HG03558 (cell line): Measurements from ENCODE around the gene NEDD4L.

Experiments
- ATAC-seq: cut with Tn5 transposase; IDR thresholded peaks from one replicate; pipeline ENCODE4 v1.9.1; 2021; ENCODE audit warnings: moderate number of reproducible peaks; ENCODE audit not compliant: unreplicated experiment; ENCODE audit errors: extremely low read depth

Gene NEDD4L

DNA sequence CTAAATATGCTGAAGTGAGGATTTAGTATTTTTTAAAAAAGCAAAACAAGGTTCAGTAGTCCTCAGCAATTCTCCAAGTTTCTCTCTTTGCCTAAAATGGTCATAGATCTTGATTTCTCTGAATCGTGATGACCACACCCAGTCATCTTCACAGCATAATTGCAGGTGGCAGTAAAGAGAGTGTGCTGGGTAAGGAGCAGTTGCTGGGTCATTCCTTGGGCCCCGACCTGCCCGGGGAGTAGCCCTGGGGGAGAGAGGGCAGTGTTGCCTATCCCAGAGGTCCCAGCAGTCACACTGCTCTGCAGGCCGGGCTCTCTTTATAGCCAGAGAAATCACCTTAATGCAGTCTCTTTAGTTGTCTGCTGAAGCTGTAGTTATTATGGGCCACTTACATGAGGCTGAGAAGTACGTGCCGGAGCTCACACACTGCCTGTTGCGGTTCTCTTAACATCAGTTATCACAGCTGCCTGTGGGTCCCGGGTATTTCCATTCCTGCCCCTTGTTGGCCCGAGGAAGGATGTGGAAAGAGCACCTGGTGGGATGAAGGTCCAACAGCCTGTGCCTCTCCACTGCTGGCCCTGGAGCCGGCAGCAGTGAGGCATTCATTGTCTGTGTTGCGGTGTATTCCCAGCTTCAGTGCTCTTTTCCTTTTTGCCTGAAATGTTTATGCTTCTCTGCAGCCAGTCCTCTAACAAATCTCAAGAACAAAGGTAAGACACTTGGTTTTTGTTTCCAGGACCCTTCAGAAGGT is 354.8 kb downstream of the NEDD4L start:
- no peak for ATAC-seq

DNA sequence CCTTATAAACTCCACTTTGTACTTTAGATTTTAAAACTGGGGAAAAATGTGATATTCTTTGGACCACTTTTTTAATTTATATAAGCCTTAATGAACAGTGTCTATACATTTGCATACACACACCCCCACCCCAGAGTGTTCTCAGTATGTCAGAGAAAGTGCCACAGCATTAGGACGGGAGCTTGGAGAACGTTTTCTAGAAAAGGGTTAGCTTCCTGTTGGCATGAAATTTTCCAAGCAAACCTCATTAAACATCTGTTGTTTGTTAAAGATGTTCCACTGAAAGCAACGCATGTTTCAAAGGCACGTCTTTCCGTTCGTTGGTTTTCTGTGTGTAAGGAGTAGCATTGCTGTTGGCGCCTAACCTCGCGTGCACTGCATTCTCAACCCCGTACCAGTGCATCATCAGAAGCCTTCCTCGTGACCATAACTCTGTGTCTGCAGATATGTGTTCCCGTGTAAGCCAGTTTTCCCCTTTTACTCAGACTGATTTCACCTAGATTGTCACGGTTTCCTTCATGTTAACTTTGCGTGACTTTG is 356.4 kb downstream of the NEDD4L start:
- ATAC-seq: no peak

DNA sequence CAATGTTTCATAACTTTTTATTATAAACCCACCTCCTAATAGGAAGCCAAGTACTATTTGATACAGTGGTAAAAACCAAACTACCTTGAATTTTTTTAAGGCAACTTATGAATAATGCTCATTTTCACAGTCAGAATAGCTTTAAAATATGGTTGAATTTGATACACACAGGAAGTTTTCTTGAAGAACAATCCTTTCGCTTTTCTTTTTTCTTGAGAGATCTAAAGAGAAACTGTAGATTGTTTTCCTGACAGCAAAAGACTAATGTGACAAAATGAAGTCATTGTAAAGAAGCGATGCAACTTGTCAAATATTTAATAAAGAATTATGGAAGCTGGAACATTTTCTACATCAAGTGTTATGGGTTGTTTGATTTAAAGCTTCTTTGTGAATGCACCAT is 357.2 kb downstream of the NEDD4L start:
- ATAC-seq: no peak

DNA sequence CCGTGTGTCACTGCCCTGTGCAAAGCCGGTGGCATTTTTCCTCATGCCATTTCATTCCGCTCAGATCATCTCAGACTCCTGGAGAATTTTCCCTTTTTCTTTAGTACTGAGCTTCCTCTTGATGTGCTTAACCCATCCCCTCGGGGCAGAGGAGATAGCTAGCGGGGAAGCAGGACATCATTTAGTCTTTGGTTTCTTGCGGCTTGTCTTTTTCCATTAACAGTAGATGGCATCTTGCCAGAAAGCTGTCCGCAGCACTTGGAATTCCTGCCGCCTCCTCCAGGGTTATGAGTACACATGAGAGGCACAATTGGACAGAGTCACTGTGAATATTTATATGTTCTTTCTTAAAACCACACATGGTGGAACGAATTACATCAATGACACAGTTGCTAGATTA is 358.2 kb downstream of the NEDD4L start:
- no peak for ATAC-seq

DNA sequence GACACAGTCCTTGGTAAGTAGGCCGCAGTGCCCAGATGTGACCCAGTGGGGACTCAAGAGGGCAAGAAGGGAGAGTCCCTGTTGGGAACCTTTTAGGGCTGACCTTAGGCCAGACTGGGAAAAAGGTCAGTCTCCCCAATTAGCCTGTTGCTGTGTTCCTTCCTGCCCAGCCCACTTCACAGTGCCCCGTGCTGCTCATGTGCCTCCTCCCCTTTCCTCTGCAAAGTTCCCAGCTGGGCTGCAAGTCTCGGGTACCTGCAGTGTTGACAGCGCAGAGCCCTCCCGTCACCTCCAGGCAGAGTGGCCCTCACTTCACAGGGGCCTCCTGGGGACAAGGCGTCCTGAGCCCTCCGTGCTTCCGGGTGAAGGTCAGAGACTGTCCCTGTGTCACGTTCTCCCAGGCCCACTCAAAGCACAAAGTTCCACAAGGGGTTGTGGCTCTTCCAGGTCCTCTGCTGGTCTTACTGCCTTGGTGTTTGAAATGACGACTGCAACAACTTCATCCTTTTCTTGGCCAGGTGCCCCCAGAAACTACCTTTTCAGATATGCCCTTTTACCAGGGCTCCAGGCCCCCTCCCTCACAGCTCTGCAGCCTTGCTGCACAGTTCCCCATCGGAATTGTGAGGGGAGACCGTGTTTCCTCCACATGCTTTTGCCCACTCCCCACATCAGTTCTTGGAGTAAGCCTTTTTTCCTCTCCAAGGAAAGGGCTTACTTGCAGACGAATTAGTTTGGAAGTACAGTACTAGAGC is 359.1 kb downstream of the NEDD4L start:
- ATAC-seq: no peak

DNA sequence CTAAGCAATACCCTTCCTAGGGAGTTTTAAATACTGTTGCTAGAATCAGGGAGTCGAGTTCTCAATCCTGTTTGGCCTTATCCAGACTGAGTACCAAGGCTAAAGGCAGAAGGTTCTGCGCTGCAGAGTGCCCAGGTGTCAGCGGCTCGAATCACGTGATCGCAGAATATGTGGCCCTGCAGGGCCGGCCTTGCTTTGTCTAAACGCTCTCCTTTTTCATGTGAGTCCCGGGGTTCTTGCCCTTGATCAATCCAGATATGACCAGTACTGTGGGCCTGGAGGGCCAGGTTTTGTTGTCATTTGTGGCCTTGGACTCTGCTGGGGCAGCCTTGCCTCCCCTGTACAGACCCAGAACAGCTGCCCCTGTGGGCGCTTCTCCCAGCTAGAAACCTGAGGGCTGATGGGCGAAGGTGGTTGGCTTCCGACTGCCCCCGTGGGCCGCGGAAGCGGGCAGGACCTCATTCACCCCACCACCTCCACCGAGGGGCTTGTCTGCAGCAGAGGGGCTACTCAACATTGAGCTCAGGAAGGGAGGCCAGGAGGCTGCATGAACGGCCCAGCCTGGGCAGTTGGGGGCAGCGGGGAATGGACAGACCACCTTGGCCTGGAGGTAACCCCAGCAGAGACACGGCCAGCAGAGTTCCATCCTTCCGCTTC is 359.9 kb downstream of the NEDD4L start:
- no peak for ATAC-seq

DNA sequence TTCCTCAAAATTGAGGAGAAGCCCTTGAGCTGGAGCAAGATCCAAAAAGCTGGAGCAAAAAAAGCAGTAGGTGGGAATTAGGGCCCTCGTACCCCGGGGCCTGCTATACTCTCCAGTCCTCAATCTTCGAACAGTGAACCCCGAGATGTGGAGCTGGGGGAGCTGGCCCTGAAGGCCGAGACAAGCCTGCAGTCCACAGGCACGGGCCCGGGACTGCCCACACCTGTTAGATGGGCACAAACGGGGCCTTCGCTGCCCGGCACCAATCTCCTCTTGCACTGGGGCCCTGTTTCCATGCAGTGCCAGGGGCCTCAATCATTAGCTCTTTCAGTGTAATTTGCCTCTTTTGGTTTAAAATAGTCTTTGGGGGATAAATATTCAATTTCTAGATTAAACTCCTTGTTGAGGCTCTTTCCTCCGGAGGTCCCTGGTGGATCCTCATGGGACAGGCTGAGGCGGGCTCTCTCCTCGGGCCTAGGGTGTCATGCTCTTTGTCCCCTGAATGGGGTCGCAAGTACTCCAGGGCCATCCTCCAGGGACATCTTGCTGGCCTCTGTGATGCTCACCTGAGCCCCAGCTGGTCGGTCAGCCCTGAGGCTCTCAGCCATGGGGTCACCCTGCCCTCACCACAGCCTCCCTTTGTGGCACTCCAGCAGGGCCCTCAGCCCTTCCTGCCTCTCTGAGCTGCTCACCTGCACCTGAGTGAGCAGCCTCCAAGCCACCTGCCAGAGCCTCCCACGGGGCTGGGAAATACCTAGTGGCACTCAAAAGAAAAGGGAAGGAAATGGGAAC is 361.3 kb downstream of the NEDD4L start:
- no peak for ATAC-seq

DNA sequence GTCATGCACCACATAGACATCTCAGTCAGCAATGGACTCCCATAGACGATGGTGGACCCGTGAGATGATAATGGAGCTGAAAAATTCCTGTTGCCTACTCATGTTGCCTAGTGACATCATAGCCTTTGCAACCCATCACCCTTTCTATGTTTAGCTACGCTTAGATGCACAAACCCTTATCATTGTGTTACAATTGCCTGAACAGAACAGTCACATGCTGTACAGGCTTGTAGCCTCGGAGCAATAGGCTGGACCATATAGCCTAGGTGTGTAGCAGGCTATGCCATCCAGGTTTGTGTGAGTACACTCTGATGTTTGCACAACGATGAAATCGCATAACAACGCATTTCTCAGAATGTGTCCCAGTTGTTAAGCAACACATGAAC is 363.2 kb downstream of the NEDD4L start:
- ATAC-seq: no peak

DNA sequence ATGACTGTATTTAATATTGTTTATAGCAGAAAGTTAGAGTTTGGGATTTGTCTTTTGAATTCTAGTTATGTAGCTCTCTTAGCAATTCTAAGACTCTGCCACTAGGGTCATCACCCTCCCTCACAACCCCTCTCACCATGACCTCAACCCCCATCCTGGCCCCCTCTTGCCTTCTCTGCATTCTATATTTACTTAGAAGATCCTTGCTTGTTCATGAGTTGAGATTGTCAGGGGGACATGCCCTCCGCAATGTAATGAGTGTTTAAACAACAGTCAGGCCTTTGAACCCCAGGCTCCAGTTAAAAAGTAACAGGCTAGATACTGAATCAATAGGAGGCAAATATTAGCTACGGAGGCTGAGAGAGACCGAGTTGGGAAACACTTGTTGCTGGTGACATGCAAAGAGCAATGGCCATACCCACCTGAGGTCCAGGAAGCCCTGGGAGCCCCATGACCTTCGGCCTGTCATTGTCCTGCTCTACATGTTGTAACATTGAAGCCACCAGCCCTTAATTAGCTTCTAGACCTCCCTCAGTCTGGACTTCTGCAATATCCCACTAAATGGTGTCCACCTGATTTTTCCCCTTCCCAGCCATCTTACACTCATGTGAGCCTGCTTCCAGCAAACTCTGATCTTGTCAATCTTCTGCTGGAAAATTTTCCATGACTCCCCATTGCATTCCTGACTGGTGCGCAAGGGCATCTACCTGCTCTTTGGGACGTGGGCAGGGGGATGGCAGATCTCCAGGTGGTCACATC is 363.8 kb downstream of the NEDD4L start:
- no peak for ATAC-seq

DNA sequence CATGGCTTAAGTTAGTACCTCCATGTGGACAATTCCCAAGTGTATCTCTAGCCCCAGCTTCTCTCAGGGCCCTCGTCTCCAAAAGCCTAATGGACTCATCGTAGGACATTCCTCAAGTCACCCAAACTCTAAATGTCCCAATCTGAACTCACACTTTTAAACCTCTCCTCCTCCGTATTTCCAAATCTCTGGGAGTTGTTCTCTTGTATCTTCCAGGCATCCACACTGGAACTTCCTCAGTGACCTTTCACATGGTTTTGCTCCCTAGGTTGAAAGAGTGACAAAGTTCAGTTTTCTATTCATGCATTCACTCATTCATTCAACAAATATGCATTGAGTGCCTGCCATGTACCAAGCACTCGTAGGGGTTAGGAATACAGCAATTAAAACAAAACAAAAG is 364.6 kb downstream of the NEDD4L start:
- ATAC-seq: no peak

DNA sequence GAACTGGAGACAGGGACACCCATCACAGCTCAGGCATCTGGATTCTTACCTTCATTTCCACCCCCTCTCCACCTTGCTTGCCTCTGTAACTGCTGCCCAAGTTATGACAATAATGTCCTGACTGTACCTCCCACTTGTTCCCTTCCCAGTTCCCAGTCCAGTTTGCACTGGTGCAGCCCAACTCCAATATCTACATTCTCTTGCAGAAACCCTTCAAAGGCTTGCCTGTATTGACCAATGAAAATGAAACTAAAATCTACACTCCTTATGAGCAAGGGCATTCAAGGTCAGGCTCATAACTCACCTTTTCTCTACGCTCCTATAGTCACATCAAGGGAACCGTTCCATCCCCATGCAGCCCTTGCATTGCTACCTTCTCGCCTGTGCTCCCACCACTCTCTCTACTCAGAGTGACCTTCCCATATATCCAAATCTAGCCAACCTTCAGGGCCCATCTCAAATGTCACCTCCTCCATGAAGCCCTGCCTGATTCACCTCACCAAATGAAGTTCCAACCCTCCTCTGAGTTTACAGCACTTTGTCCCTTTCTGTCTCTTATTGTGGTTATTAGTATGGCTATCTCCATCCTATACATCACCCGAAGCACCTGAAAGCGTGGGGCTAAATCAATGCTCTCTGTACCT is 365.9 kb downstream of the NEDD4L start:
- ATAC-seq: no peak

DNA sequence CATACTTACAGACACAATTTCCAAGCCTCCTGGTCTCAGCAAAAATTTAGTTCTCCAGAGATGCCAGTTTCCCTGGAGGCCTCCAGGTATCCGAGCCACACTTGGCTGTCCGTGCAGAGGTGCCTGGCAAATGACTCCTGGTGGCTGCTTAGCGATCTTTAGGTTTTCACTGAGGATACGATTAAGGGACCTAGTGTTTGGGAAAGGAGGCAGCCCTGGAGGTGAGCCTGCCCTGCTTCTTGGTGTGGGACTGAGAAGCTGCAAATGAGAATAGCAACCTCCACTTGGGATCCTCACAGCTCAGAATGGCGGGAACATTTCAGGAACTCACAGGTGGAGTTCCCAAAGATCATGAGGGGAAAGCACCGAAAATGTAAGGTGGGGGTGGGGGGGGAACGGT is 367.3 kb downstream of the NEDD4L start:
- ATAC-seq: no peak

DNA sequence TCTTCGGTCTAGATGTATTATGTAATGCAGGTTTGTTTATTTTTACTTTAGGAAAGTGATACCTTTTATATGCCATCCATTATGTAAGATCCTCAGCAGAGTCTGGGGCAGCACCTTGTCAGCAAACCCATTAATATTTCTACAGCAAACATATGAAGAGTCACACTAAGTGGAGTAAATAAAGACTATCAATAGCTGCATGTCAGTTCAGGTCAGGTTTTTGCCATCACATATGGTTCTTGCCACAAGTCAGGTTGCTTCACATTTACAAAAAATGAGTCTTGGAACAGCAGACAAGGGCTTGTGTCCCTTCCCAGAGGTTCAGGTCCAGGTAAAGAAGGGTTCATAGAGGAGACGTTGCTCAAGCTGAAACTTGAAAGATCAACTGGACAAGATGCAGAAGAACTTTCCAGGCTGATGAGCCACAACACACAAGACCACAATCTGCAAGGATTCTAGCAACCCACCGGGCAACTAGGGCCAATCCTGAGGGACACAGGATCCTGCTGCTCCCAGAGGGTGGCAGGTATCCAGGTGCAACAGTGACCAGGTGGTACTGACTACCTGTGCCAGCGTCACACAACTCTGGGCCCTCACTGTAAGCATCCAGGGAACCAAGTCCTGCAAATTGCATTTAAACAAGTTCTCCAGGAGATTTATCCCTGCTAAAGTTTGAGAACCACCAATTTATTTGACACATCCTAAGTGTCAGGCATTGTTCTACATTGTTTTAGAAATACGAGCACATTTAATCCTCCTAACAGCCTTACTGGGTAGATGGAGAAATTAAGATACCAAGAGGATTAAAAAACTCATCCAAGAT is 369.0 kb downstream of the NEDD4L start:
- no peak for ATAC-seq

DNA sequence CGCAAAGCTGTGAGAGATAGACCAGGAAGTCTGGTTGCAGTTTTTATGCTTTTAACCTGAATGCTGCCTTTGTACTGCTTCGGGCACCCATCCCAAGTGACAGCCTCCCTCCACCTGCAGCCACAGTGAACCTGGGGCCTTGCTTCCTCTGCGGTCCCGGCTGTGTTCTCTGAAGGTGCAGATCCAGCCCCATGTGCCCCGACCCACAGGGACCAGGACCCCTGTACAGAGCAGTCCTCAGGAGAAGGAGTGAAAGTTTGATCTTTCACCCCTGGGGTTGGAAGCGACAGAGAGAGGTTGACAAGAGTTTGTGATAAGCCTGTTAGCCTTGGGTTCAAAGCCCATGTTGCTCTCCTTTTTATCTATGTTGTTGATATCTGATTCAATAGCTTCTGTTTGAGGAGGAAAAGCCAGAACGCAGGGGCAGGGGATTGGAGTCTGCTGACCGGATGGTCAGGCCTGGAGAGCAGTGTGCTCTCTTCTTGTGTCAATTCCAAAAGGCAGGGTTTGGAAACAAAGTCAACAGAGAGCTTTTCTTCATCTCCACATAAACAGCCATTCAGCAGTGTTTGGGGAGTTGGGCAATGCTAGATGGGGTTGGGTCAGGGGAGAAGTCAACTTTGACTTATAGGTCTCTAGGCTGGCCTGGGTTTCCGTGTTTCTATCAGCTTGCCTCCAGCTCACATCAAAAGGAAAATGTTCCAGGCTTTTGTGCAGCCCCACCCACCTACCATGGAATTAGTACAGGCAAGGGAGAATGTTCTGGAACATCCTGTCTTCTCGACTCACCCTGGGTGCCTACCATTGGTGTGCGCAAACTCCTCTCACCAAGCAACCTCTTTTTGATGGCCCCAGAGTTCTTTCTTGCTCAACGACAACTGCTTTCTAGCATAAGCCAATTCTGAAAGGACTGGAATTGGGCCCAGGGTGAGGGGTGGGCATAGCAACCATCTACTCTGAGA is 369.9 kb downstream of the NEDD4L start:
- no peak for ATAC-seq

DNA sequence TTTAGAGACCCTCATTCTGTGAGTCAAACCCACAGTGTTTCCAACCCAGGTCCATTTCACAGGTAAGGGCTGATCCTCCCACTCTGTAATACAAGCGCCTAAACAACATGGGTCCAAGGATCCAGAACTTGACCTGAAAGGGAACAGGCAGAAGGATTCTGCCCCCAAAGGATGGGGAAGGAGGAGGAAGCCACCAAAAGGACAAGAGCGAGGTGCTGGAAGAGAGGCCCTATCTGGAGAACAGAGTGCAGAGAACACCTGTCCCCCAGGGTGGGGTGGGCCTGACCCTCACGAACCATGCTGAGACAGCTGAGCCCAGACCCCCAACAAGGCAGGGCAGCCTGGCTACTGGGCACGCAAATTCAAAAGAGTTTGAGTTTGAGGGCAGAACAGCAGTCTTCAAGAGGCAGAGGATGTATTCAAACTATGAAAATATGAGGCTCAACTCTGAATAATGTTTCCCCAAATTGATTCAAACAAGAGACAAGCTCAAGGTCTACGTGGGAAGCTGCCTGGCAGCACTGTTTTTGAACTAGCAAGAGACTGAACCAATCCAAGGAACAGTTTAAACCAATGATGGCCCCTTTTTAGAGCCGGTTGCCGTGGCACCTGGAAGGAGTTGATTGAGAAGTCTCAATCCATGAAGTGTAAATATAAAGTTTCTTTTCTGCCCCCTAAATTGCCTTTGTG is 372.1 kb downstream of the NEDD4L start:
- no peak for ATAC-seq
